D721Med (cell line): ENCODE measurements around the gene MBOAT2.

ENCODE experiments used
- DNase-seq: peaks from one replicate; pipeline ENCODE4 v3.0.0; 2011; ENCODE audit warnings: low spot score; ENCODE audit not compliant: insufficient read length
- FAIRE-seq: peaks from 2 replicates; lab custom pipeline; 2011; peaks lifted over from hg19 to GRCh38; lab: Jason Lieb, UNC
- CTCF ChIP-seq: IDR thresholded peaks from 2 replicates; pipeline ENCODE4 v1.5.1; 2012; ENCODE audit warnings: mild to moderate bottlenecking, control low read depth; ENCODE audit not compliant: insufficient read depth; ENCODE audit errors: missing control alignments

Gene MBOAT2

GRCh38 chr2:8858910-8859309 lies 144.6 kb downstream of the MBOAT2 start:
- DNase-seq (no peak), FAIRE-seq (no peak)
- no peak for TF ChIP-seq CTCF

- no peak for FAIRE-seq
- DNase-seq = no peak
- TF ChIP-seq CTCF = no peak
Observed at GRCh38 chr2:8858264-8858663, 145.2 kb downstream of the MBOAT2 start.

- TF ChIP-seq CTCF = no peak
- DNase-seq = no peak
- FAIRE-seq = no peak
Observed at GRCh38 chr2:8857709-8858108, 145.8 kb downstream of the MBOAT2 start.

- DNase-seq (no peak), FAIRE-seq (no peak)
- TF ChIP-seq CTCF = no peak
Observed at GRCh38 chr2:8856176-8856575, 147.3 kb downstream of the MBOAT2 start.

GRCh38 chr2:8855010-8855409 lies 148.5 kb downstream of the MBOAT2 start:
- no peak for TF ChIP-seq CTCF
- DNase-seq (no peak), FAIRE-seq (no peak)

- DNase-seq (no peak), FAIRE-seq (no peak)
- no peak for TF ChIP-seq CTCF
Observed at GRCh38 chr2:8853426-8853825, 150.1 kb downstream of the MBOAT2 start.

- no peak for DNase-seq
- no peak for TF ChIP-seq CTCF
- FAIRE-seq = no peak
Observed at GRCh38 chr2:8851811-8852560, 151.5 kb downstream of the MBOAT2 start.
